H1 (cell line): ENCODE data around the gene HDAC2. TPM values are rescaled to one million over a fixed set of nuclear protein-coding genes. Genes with fewer than 3 reads are reported as not detected.

Experiments used
- CTCF ChIA-PET: fragments of 300-600 bp; sonication (Branson Sonifier 250); formaldehyde crosslinking; loops from one replicate; lab custom pipeline; 2021; ENCODE audit not compliant: partially characterized antibody; lab: Charles Lee
- POLR2A ChIA-PET: fragments of 300-600 bp; sonication (Branson Sonifier 250); formaldehyde crosslinking; loops from one replicate; lab custom pipeline; 2021; ENCODE audit warnings: inconsistent platforms; ENCODE audit not compliant: partially characterized antibody; lab: Charles Lee
- DNase-seq, 2 experiments: peaks; one replicate each; pipeline versions ENCODE4 v3.0.0 to v3.0.0-alpha.2; 2010 to 2022; ENCODE audit warnings: low spot score in 2 of 2, low read depth in 1 of 2, mixed read lengths in 1 of 2
- FAIRE-seq: peaks from 2 replicates; lab custom pipeline; 2011; peaks lifted over from hg19 to GRCh38; lab: Jason Lieb, UNC
- H2AFZ ChIP-seq: 2 replicates; pipeline ENCODE4 v1.8.1; 2012; ENCODE audit warnings: low read length, inconsistent platforms
- H2AK5ac ChIP-seq: 2 replicates; pipeline ENCODE4 v1.6.1; 2013; ENCODE audit warnings: low read depth, low read length
- H2BK120ac ChIP-seq: replicated peaks from 2 replicates; pipeline ENCODE3; 2013; ENCODE audit warnings: low read depth, low read length, inconsistent platforms
- H2BK12ac ChIP-seq: 2 replicates; pipeline ENCODE4 v1.6.1; 2013; ENCODE audit warnings: low read depth, low read length
- H2BK15ac ChIP-seq: 2 replicates; pipeline ENCODE4 v1.6.1; 2013; ENCODE audit warnings: low read length
- H2BK20ac ChIP-seq: 2 replicates; pipeline ENCODE4 v1.6.1; 2013; ENCODE audit warnings: low read length
- H2BK5ac ChIP-seq: 2 replicates; pipeline ENCODE4 v1.6.1; 2013; ENCODE audit warnings: low read depth, low read length
- H3K14ac ChIP-seq: 2 replicates; pipeline ENCODE4 v1.6.1; 2013; ENCODE audit warnings: inconsistent platforms; ENCODE audit not compliant: insufficient read length
- H3K18ac ChIP-seq: 2 replicates; pipeline ENCODE4 v1.6.1; 2013; ENCODE audit warnings: low read length; ENCODE audit errors: extremely low read depth
- H3K23ac ChIP-seq: 2 replicates; pipeline ENCODE4 v1.6.1; 2013; ENCODE audit warnings: inconsistent platforms; ENCODE audit not compliant: insufficient read length
- H3K23me2 ChIP-seq: 2 replicates; pipeline ENCODE4 v1.6.1; 2013; ENCODE audit warnings: low read depth, low read length
- H3K27ac ChIP-seq: 2 replicates; pipeline ENCODE4 v1.6.1; 2011; ENCODE audit warnings: low read depth, low read length, inconsistent platforms
- H3K27me3 ChIP-seq, 4 experiments: replicated peaks in 1 of 4; 1 replicate in 1 of 4; 2 replicates in 3 of 4; pipeline versions ENCODE4 v1.6.1 to v1.8.1; 2011 to 2013; ENCODE audit warnings: low read length in 3 of 4, mild to moderate bottlenecking in 3 of 4, inconsistent platforms in 2 of 4, mixed read lengths in 2 of 4, moderate library complexity in 1 of 4; ENCODE audit not compliant: control insufficient read depth in 3 of 4, insufficient read depth in 3 of 4; ENCODE audit errors: extremely low read depth in 1 of 4
- H3K36me3 ChIP-seq, 4 experiments: 2 replicates each; pipeline versions ENCODE4 v1.6.1 to v1.8.1; 2011 to 2013; ENCODE audit warnings: mild to moderate bottlenecking in 4 of 4, low read length in 3 of 4, moderate library complexity in 2 of 4, control low read depth in 1 of 4, inconsistent platforms in 1 of 4; ENCODE audit not compliant: insufficient read depth in 4 of 4, control insufficient read depth in 2 of 4
- H3K4ac ChIP-seq: replicated peaks from 2 replicates; pipeline ENCODE3; 2013; ENCODE audit warnings: low read length, low read depth, mixed read lengths, inconsistent platforms; ENCODE audit not compliant: insufficient read length
- H3K4me1 ChIP-seq, 4 experiments: replicated peaks in 1 of 4; 1 replicate in 1 of 4; 2 replicates in 3 of 4; pipeline versions ENCODE4 v1.6.1 to v1.8.1; 2011 to 2013; ENCODE audit warnings: low read length in 3 of 4, inconsistent platforms in 2 of 4, mixed read lengths in 1 of 4; ENCODE audit not compliant: insufficient read depth in 4 of 4, control insufficient read depth in 3 of 4
- H3K4me2 ChIP-seq, 2 experiments: 2 replicates each; pipeline versions ENCODE4 v1.6.1 to v1.8.1; 2011 to 2013; ENCODE audit warnings: low read depth in 2 of 2, low read length in 2 of 2, control low read depth in 1 of 2, inconsistent platforms in 1 of 2, mild to moderate bottlenecking in 1 of 2; ENCODE audit not compliant: insufficient read depth in 1 of 2
- H3K4me3 ChIP-seq, 4 experiments: fragments of 200-600, 300-600 bp in 1 of 4; sonication (generic), shearing (Covaris generic), sonication (Bioruptor Twin) in 1 of 4; 2 replicates each; pipeline versions ENCODE4 v1.5.1 to v1.8.1; 2011 to 2016; ENCODE audit warnings: low read length in 4 of 4, low read depth in 3 of 4, control low read depth in 2 of 4, inconsistent platforms in 2 of 4, mild to moderate bottlenecking in 2 of 4, mixed read lengths in 1 of 4, moderate library complexity in 1 of 4; ENCODE audit not compliant: insufficient read depth in 2 of 4; ENCODE audit errors: extremely low read depth in 1 of 4
- H3K56ac ChIP-seq: replicated peaks from 2 replicates; pipeline ENCODE3; 2013; ENCODE audit warnings: low read depth, mild to moderate bottlenecking, mixed read lengths, low read length, inconsistent platforms; ENCODE audit not compliant: insufficient read length
- H3K79me1 ChIP-seq: 2 replicates; pipeline ENCODE4 v1.6.1; 2013; ENCODE audit warnings: low read depth, low read length, control low read depth
- H3K79me2 ChIP-seq, 2 experiments: 2 replicates each; pipeline versions ENCODE4 v1.6.1 to v1.8.1; 2012 to 2013; ENCODE audit warnings: low read length in 2 of 2, mild to moderate bottlenecking in 2 of 2, inconsistent platforms in 1 of 2; ENCODE audit not compliant: insufficient read depth in 2 of 2, control insufficient read depth in 1 of 2
- H3K9ac ChIP-seq, 4 experiments: replicated peaks in 1 of 4; 1 replicate in 1 of 4; 2 replicates in 3 of 4; pipeline versions ENCODE4 v1.6.1 to v1.8.1; 2011 to 2013; ENCODE audit warnings: low read depth in 3 of 4, low read length in 3 of 4, control low read depth in 2 of 4, mild to moderate bottlenecking in 2 of 4, moderate library complexity in 2 of 4, inconsistent platforms in 1 of 4; ENCODE audit errors: extremely low read depth in 1 of 4
- H3K9me3 ChIP-seq, 2 experiments: 2 replicates each; pipeline versions ENCODE4 v1.6.1 to v1.8.1; 2012 to 2013; ENCODE audit warnings: mild to moderate bottlenecking in 2 of 2, moderate library complexity in 2 of 2, control low read depth in 1 of 2, inconsistent platforms in 1 of 2, low read depth in 1 of 2, low read length in 1 of 2, mixed read lengths in 1 of 2; ENCODE audit not compliant: insufficient read depth in 2 of 2
- H4K20me1 ChIP-seq, 2 experiments: replicated peaks in 1 of 2; 2 replicates each; pipeline versions ENCODE3 to v1.8.1; 2011 to 2013; ENCODE audit warnings: inconsistent platforms in 2 of 2, low read length in 2 of 2, mild to moderate bottlenecking in 1 of 2; ENCODE audit not compliant: insufficient read depth in 2 of 2, control insufficient read depth in 1 of 2
- H4K5ac ChIP-seq: 2 replicates; pipeline ENCODE4 v1.6.1; 2013; ENCODE audit warnings: low read length, low read depth, mixed read lengths, inconsistent platforms; ENCODE audit not compliant: insufficient read length
- H4K8ac ChIP-seq: 2 replicates; pipeline ENCODE4 v1.8.0; 2013; ENCODE audit warnings: mild to moderate bottlenecking, moderate library complexity, low read length, inconsistent platforms; ENCODE audit not compliant: insufficient read depth; ENCODE audit errors: extremely low read depth
- H4K91ac ChIP-seq: replicated peaks from 2 replicates; pipeline ENCODE3; 2013; ENCODE audit warnings: low read length, mixed read lengths, inconsistent platforms; ENCODE audit not compliant: insufficient read length
- ASH2L ChIP-seq: fragments of 200-600, 300-600 bp; sonication (generic); IDR thresholded peaks from one replicate; pipeline ENCODE4 v1.7.1; 2017; ENCODE audit warnings: low read length
- CEBPB ChIP-seq: IDR thresholded peaks from 2 replicates; pipeline ENCODE4 v1.6.1; 2012; ENCODE audit warnings: low read depth, low read length
- CHD1 ChIP-seq: IDR thresholded peaks from 2 replicates; pipeline ENCODE4 v1.6.1; 2012; ENCODE audit warnings: low read depth, low read length, improper control_type of control experiment
- CHD2 ChIP-seq: IDR thresholded peaks from 2 replicates; pipeline ENCODE4 v1.6.1; 2012; ENCODE audit warnings: low read length, improper control_type of control experiment
- HDAC6 ChIP-seq: IDR thresholded peaks from one replicate; pipeline ENCODE4 v1.7.1; 2012; ENCODE audit warnings: low read depth, mild to moderate bottlenecking, inconsistent platforms, low read length, moderate library complexity
- POU5F1 ChIP-seq: IDR thresholded peaks from 2 replicates; pipeline ENCODE4 v1.6.1; 2011; ENCODE audit warnings: low read depth, mild to moderate bottlenecking, low read length, moderate library complexity
- SAP30 ChIP-seq: fragments of 300-600 bp; sonication (generic); IDR thresholded peaks from 2 replicates; pipeline ENCODE4 v1.7.1; 2012; ENCODE audit warnings: low read length, moderate library complexity, mild to moderate bottlenecking, inconsistent platforms; ENCODE audit not compliant: insufficient read depth, insufficient replicate concordance
- SIN3A ChIP-seq, 2 experiments: IDR thresholded peaks in 1 of 2; conservative IDR thresholded peaks in 1 of 2; 2 replicates each; pipeline ENCODE4 v1.6.1; 2011 to 2012; ENCODE audit warnings: low read length in 2 of 2, improper control_type of control experiment in 1 of 2, low read depth in 1 of 2, mild to moderate bottlenecking in 1 of 2
- SIX5 ChIP-seq: IDR thresholded peaks from 2 replicates; pipeline ENCODE4 v1.6.1; 2011; ENCODE audit warnings: mild to moderate bottlenecking, low read depth, low read length
- TAF1 ChIP-seq: IDR thresholded peaks from 2 replicates; pipeline ENCODE4 v1.6.1; 2011; ENCODE audit warnings: mild to moderate bottlenecking, low read depth, low read length
- ZNF274 ChIP-seq: IDR thresholded peaks from 2 replicates; pipeline ENCODE4 v1.7.0; 2012; ENCODE audit warnings: low read length, borderline replicate concordance; ENCODE audit errors: extremely low read depth
- polyA plus RNA-seq, 7 experiments: library from polyadenylated mRNA; depleted of rRNA in 3 of 7; stranded (reverse) in 5 of 7; unstranded in 2 of 7; fragments of >200 nt in 5 of 7; fragments of 200-250 nt in 2 of 7; gene quantifications; 1 replicate in 5 of 7; 2 replicates in 1 of 7; 4 replicates in 1 of 7; pipeline versions ENCODE4 v1.2.1 to v1.2.3, GENCODE V29; 2011 to 2013; ENCODE audit warnings: missing spikeins in 2 of 7, mixed read lengths in 2 of 7
- total RNA-seq: library from RNA; stranded (reverse); fragmentation: NEBNext Ultra II Directional; extraction: Animal tissue kit (Norgen Biotek cat#: 25700); gene quantifications from 2 replicates; pipeline ENCODE4 v1.2.1, GENCODE V29; 2021
- TF ChIP-seq, protein P1 (sequence below): IDR thresholded peaks from 2 replicates; pipeline ENCODE4 v1.6.1; 2012; ENCODE audit warnings: low read length, inconsistent platforms
- TF ChIP-seq, protein P2 (sequence below): IDR thresholded peaks from 2 replicates; pipeline ENCODE4 v1.6.1; 2011; ENCODE audit warnings: low read depth, mild to moderate bottlenecking, low read length; ENCODE audit not compliant: insufficient read depth

Gene HDAC2
- total and polyA plus RNA-seq, 2 of the 8 experiments (the other 6 are each of a cell fraction or from before 2014, with no cell fraction given): 323 to 374 TPM

DNA sequence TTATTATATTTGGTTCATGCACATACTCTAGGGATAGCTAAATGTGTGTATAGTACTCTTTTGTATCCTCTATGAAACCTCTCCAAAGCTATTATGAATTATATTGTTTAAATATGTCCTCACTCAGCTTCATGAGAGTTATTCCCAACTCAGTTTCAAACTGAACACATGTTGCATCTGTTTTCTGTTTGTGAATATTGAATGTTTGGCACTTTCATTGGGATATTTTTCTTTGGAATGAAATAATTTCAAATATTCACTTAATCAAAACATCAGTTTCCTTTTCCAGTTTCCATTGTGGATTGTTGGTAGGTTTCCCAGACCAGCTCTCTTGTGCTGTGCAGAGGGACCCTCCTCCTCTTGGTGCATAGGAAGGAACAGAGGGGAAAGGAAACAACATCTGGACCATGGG lies 46.6 kb downstream of the HDAC2 start:
- H4K91ac ChIP-seq: no peak overlapping the region
- no peak overlapping the region for H2BK15ac ChIP-seq
- no peaks in the 10 kb centered on the region for H3K27me3 ChIP-seq
- no peaks in the 10 kb centered on the region for H3K79me1 ChIP-seq
- H3K4me2 ChIP-seq: no peak overlapping the region
- no peaks in the 10 kb centered on the region for H3K36me3 ChIP-seq
- no peak overlapping the region for H2BK5ac ChIP-seq
- no peak overlapping the region for H3K4me3 ChIP-seq
- H3K4ac ChIP-seq: no peak overlapping the region
- H3K4me1 ChIP-seq: no peaks in the 10 kb centered on the region
- no peak overlapping the region for H4K5ac ChIP-seq
- CTCF ChIA-PET: interaction anchor here (1.2 to 3.0 kb wide), 2 partner anchors 12 to 15 kb away, joined by 4 to 11 read pairs; no protein-coding TSS in a partner anchor
- H3K14ac ChIP-seq: no peak overlapping the region
- H3K9ac ChIP-seq: no peak overlapping the region
- no peaks in the 10 kb centered on the region for H3K9me3 ChIP-seq
- H3K18ac ChIP-seq: no peak overlapping the region
- no peak overlapping the region for H3K56ac ChIP-seq
- no peaks in the 10 kb centered on the region for H3K79me2 ChIP-seq
- no peaks in the 10 kb centered on the region for H4K20me1 ChIP-seq
- no peak overlapping the region for H2BK12ac ChIP-seq
- H2BK120ac ChIP-seq: no peak overlapping the region
- DNase-seq: no peak
- no peaks in the 10 kb centered on the region for H3K23me2 ChIP-seq
- POLR2A ChIA-PET: interaction anchor here (0.6 to 0.9 kb wide), 2 partner anchors 65 to 179 kb away, joined by 3 to 4 read pairs; no protein-coding TSS in a partner anchor
- H3K23ac ChIP-seq: no peak overlapping the region
- H3K27ac ChIP-seq: no peak overlapping the region
- H2AFZ ChIP-seq: no peak overlapping the region
- no peak for FAIRE-seq
- H2AK5ac ChIP-seq: no peak overlapping the region
- no peak overlapping the region for H4K8ac ChIP-seq
- H2BK20ac ChIP-seq: no peak overlapping the region
- TF ChIP-seq SAP30 (no peak), HDAC6 (no peak), CEBPB (no peak), SIN3A (conservative IDR thresholded peaks at IDR 0.05 in 1 of 2, IDR thresholded peaks at IDR 0.05 in 1 of 2; ENCODE audit: low read depth in 1 of 2, low read length in 2 of 2) (no peak), CHD2 (no peak), SIX5 (no peak), ZNF274 (no peak), POU5F1 (no peak), ASH2L (no peak), TAF1 (no peak), CHD1 (no peak)
- TF ChIP-seq, protein P1, sequence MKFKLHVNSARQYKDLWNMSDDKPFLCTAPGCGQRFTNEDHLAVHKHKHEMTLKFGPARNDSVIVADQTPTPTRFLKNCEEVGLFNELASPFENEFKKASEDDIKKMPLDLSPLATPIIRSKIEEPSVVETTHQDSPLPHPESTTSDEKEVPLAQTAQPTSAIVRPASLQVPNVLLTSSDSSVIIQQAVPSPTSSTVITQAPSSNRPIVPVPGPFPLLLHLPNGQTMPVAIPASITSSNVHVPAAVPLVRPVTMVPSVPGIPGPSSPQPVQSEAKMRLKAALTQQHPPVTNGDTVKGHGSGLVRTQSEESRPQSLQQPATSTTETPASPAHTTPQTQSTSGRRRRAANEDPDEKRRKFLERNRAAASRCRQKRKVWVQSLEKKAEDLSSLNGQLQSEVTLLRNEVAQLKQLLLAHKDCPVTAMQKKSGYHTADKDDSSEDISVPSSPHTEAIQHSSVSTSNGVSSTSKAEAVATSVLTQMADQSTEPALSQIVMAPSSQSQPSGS: no peak
- TF ChIP-seq, protein P2, sequence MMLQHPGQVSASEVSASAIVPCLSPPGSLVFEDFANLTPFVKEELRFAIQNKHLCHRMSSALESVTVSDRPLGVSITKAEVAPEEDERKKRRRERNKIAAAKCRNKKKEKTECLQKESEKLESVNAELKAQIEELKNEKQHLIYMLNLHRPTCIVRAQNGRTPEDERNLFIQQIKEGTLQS: no peak
